AG10803 (cell line): ENCODE measurements around the gene BANK1.
A peak's percentile ranks its signal among the peaks of the same experiment; 100 is the strongest.

Experiments
- DNase-seq: peaks from one replicate; pipeline ENCODE4 v3.0.0; 2010; ENCODE audit warnings: low read depth
- H3K4me3 ChIP-seq: 2 replicates; pipeline ENCODE4 v1.5.1; 2011; ENCODE audit warnings: mild to moderate bottlenecking, low read length, control low read depth
- TF ChIP-seq, protein P1 (sequence below): conservative IDR thresholded peaks from 2 replicates; pipeline ENCODE4 v1.5.1; 2011; ENCODE audit warnings: mild to moderate bottlenecking, low read length, control low read depth, inconsistent platforms

The BANK1 gene

DNA sequence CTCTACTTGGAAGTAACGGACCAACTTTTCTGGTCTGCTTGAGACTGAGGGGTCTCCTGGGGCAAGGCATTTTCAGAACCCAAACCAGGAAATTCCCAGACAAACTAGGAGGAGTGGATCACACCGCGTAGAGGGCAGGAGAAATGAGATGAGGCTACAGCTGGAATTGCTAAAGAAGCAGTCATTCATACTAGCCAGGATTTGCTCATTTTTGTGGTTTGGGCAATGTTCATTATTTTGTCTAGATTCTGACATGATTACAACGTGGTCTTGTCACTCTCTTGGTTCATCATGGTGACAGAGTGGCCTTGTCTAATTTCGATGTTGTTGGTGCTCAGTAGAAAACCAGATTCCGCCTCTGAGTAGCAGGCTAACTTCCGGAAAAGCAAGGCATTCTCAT is 63.2 kb downstream of the BANK1 start:
- TF ChIP-seq, protein P1, sequence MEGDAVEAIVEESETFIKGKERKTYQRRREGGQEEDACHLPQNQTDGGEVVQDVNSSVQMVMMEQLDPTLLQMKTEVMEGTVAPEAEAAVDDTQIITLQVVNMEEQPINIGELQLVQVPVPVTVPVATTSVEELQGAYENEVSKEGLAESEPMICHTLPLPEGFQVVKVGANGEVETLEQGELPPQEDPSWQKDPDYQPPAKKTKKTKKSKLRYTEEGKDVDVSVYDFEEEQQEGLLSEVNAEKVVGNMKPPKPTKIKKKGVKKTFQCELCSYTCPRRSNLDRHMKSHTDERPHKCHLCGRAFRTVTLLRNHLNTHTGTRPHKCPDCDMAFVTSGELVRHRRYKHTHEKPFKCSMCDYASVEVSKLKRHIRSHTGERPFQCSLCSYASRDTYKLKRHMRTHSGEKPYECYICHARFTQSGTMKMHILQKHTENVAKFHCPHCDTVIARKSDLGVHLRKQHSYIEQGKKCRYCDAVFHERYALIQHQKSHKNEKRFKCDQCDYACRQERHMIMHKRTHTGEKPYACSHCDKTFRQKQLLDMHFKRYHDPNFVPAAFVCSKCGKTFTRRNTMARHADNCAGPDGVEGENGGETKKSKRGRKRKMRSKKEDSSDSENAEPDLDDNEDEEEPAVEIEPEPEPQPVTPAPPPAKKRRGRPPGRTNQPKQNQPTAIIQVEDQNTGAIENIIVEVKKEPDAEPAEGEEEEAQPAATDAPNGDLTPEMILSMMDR = no peak
- peak; percentile 81 for DNase-seq
- no peak overlapping the region for H3K4me3 ChIP-seq

DNA sequence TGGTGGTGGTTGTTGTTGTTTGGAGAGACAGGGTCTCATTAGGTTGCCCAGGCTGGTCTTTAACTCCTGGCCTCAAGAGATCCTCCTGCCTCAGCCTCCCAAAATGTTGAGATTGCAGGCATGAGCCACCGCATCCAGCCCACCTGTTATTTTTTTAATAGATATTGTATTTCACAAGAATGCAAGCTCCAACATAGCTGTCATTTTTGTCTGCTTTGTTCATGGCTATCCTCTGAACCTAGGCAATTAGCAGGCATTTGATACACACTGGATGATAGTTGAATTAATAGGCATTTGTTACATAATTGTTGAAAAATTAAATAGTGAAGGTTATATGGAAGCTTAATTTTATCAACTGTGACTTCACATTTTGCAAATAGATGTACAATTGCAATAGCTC is 64.7 kb downstream of the BANK1 start:
- TF ChIP-seq, protein P1 = no peak
- no peak overlapping the region for H3K4me3 ChIP-seq
- DNase-seq = no peak

DNA sequence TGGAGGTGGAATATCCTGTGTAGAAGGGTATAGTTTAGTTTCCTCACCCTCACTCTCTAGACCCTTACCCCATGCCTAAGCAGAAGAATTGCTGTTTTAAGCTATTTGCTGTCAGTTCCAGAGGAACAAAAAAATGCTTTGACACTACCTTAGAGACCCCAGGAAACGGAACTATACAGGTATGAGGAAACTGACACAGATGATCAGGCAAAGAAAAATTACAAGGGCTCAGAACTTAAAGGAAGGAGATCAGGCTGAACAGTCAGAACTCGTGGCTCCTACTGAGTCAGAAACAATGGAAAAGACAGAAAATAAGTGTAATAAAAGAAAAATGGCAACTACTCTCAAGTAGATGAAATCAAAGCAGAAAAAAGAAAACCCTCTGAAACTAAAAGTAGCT is 65.6 kb downstream of the BANK1 start:
- DNase-seq = no peak
- H3K4me3 ChIP-seq = no peak overlapping the region
- TF ChIP-seq, protein P1 = no peak

DNA sequence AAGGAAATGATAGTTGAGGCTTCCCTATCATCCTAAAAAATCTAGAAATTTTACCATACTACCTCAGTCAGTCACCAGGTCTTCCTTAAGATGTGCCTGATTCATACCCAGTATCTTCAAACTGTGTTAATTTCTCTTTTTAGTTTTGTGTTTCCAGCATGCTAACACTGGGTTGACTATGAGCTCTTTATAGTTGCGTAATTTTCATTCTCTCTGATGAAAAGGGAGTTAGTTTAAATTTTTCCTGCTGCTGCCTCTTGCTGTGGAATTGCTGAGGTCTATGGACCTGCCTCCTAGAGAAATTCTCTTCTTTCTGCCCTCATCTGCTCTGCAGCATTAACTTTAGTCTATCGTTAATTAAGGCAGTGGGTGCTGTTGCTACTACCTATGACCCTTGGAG is 66.6 kb downstream of the BANK1 start:
- DNase-seq = no peak
- TF ChIP-seq, protein P1 = no peak
- H3K4me3 ChIP-seq = no peak overlapping the region

DNA sequence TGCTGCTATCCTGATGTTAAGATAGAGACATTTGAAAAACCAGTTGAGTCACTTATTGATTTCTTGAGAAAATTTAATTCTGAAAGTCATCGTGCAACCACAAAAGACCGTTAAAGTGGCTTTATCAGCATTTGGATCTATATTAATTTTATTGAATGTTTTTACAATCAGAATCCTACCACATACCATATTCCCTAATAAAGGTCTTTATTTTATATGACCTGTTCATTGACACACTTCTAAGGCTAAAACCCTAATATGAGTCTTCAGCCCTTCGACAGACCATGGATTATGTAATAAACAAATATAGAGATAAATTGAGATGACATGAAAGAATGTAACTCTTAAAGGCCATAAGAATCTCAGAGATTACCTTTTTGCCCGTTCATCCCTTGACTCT is 68.1 kb downstream of the BANK1 start:
- no peak for DNase-seq
- no peak overlapping the region for H3K4me3 ChIP-seq
- TF ChIP-seq, protein P1 = no peak

DNA sequence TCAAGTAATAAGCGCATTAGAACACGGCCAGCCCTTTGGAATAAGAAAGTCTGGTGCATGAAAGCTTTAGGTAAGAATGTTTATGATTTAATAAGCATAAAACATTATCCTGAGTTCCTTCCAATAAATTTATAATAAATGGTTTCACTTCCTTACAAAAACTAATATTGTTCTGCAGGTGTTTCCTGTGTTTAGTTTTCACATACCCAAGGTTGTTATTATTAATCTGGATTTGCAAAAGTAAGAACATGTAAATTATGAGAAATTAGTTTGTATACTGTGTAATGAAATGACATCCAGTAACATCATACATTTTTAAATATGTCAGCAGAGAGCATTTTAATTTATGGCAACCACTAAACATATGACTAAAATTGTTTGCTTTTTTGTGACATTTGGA is 72.1 kb downstream of the BANK1 start:
- TF ChIP-seq, protein P1 = no peak
- no peak for DNase-seq
- no peak overlapping the region for H3K4me3 ChIP-seq

DNA sequence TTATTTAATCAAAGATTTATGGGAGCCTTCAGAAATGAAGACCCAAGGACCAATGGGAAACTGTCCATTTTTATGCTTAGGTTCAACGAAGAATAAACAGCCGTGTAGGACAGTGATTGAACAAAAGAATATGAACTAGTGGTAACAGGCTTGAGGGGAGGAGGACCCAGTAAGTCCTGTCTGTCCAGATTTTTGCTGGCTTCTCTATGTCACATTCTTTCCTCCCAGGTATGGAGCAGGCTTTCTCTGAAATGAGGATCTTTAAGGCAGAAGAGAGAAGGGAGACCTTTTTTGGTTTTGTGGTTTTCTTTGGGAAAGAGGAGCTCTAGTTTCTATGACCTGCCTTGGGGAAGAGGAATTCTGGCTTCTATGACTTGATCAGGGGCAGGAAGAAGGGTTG is 74.1 kb downstream of the BANK1 start:
- no peak overlapping the region for H3K4me3 ChIP-seq
- TF ChIP-seq, protein P1 = no peak
- DNase-seq = no peak
